H1 (cell line): ENCODE results near the gene TEKT1.

Experiments
- ATF2 ChIP-seq: IDR thresholded peaks from 2 replicates; pipeline ENCODE4 v1.6.1; 2012; ENCODE audit warnings: low read length, inconsistent platforms
- CREB1 ChIP-seq: IDR thresholded peaks from 2 replicates; pipeline ENCODE4 v1.6.1; 2012; ENCODE audit warnings: inconsistent platforms
- EZH2 ChIP-seq: fragments of 200-600 bp; sonication (generic); IDR thresholded peaks from 2 replicates; pipeline ENCODE4 v1.7.1; 2012; ENCODE audit warnings: low read depth, mild to moderate bottlenecking, moderate library complexity, low read length, inconsistent platforms; ENCODE audit not compliant: severe bottlenecking
- MAX ChIP-seq: IDR thresholded peaks from 2 replicates; pipeline ENCODE4 v1.6.1; 2012; ENCODE audit warnings: inconsistent platforms
- RXRA ChIP-seq: IDR thresholded peaks from 2 replicates; pipeline ENCODE4 v1.6.1; 2011; ENCODE audit warnings: low read depth, mild to moderate bottlenecking, low read length, moderate library complexity; ENCODE audit not compliant: insufficient read depth
- SIRT6 ChIP-seq: IDR thresholded peaks from one replicate; pipeline ENCODE4 v1.7.1; 2012; ENCODE audit warnings: low read length, inconsistent platforms
- TF ChIP-seq, protein P1 (sequence below), 3 experiments: IDR thresholded peaks; 1 replicate in 2 of 3; 2 replicates in 1 of 3; pipeline versions ENCODE4 v1.5.1 to v1.6.1; 2011; ENCODE audit warnings: low read length in 3 of 3, mild to moderate bottlenecking in 3 of 3, inconsistent platforms in 2 of 3, low read depth in 1 of 3, moderate library complexity in 1 of 3; ENCODE audit not compliant: insufficient read depth in 1 of 3; ENCODE audit errors: control extremely low read depth in 1 of 3

DNA sequence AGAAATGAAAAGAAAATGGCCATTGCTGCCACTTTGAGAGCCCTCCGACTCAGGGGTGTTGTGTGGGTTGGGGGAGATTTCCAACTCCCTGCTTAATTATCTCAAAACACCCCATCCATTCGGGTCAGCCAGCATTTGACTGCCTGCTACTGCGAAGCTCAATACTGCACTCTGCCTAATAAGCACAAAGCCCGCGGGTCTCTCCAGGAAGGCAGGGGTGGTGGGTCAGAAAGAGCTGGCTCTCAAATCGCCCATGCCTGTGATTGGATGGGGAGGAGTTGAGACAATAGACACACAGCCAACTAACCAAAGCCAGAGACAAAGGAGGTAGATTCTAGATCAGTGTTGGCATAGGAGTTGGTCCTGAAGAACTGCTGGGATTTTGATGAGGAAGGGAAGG is 78.0 kb downstream of the TEKT1 start:
- TF ChIP-seq CREB1 (no peak), ATF2 (no peak), EZH2 (no peak), MAX (no peak), RXRA (no peak), SIRT6 (no peak)
- TF ChIP-seq, protein P1, sequence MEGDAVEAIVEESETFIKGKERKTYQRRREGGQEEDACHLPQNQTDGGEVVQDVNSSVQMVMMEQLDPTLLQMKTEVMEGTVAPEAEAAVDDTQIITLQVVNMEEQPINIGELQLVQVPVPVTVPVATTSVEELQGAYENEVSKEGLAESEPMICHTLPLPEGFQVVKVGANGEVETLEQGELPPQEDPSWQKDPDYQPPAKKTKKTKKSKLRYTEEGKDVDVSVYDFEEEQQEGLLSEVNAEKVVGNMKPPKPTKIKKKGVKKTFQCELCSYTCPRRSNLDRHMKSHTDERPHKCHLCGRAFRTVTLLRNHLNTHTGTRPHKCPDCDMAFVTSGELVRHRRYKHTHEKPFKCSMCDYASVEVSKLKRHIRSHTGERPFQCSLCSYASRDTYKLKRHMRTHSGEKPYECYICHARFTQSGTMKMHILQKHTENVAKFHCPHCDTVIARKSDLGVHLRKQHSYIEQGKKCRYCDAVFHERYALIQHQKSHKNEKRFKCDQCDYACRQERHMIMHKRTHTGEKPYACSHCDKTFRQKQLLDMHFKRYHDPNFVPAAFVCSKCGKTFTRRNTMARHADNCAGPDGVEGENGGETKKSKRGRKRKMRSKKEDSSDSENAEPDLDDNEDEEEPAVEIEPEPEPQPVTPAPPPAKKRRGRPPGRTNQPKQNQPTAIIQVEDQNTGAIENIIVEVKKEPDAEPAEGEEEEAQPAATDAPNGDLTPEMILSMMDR (IDR thresholded peaks at IDR 0.05; ENCODE audit: control extremely low read depth in 1 of 3, insufficient read depth in 1 of 3, low read depth in 1 of 3, low read length in 3 of 3) = no peak
